ENCODE data around the gene R3HDM4.
"Not testable (repeated sequence)": the region's sequence is repeated elsewhere in the genome, so short reads cannot be mapped to it uniquely, and the experiment has no call there.

Gene R3HDM4

GRCh38 chr19:890831-891230 lies 22.2 kb downstream of the R3HDM4 start:
- DNase-seq = no peak

GRCh38 chr19:889662-890295 lies 23.2 kb downstream of the R3HDM4 start:
- no peak for DNase-seq

- no peak for DNase-seq
These were observed 24.2 kb downstream of the R3HDM4 start for GRCh38 chr19:888581-889385.

GRCh38 chr19:887599-887998 lies 25.4 kb downstream of the R3HDM4 start:
- no peak for DNase-seq

GRCh38 chr19:887072-887471 lies 25.9 kb downstream of the R3HDM4 start:
- DNase-seq = no peak

GRCh38 chr19:885536-886224 lies 27.3 kb downstream of the R3HDM4 start:
- no peak for DNase-seq

- DNase-seq = no peak
These were observed 28.4 kb downstream of the R3HDM4 start for GRCh38 chr19:884420-885211.

DNA sequence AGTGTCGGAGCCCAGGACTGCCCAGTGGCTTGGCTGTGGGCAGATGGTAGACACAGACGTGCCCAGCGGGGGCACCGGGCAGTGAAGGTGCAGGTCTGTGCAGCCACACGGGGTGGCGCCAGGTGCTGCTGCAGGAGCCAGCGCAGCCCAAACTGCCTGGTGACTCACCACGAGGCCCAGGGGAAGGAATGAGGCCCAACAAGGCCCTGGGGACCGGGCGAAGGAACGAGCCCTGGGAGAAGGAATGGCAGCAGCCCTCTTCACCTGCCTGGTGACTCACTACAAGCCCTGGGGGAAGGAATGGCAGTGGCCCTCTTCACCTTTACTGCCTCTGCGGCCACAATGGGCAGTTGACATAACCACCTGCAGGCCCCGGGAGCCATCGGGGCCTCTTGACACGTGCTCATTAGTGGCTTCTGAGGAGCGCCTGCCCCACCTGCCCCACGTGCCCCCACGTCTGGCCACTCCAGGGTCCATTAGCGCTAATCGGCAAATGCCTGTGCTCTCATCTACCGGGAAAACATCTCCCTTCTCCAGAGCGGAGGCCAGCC lies 29.3 kb downstream of the R3HDM4 start:
- DNase-seq = no peak

GRCh38 chr19:882871-883497 lies 30.0 kb downstream of the R3HDM4 start:
- DNase-seq = no peak

DNA sequence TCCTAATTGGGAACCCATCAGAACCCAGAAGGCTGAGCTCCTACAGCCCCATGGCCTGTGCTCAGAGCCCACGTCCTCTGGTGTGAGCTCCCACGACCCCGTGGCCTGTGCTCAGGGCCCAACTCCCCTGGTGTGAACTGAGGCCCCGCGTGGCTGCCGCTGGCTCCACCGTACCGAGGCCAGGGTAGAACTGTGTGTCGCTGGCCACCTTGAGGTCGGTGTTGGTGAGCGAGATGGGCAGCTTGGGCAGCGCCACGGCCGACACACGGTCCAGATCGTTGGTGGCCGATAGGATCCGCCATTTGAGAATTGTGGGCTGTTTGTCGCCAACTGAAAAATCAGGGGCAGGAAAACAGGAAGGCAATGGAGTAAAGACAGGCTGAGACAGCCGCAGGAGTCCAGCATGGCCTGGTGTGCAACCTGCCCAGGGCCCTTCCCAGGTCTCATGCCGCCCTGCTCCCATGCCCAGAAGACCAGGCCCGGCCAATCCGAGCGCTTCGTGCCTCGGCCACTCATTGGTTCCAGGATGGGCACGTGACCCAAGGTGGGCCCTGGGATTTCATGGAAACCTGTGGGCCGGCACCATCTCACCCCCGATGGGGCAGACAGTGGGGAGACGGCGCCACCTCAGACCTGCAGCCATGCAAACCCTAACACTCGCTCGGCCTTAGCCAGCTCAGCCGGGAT lies 31.5 kb downstream of the R3HDM4 start:
- no peak for DNase-seq

- DNase-seq = no peak
These were observed 33.1 kb downstream of the R3HDM4 start for GRCh38 chr19:879711-880438.

DNA sequence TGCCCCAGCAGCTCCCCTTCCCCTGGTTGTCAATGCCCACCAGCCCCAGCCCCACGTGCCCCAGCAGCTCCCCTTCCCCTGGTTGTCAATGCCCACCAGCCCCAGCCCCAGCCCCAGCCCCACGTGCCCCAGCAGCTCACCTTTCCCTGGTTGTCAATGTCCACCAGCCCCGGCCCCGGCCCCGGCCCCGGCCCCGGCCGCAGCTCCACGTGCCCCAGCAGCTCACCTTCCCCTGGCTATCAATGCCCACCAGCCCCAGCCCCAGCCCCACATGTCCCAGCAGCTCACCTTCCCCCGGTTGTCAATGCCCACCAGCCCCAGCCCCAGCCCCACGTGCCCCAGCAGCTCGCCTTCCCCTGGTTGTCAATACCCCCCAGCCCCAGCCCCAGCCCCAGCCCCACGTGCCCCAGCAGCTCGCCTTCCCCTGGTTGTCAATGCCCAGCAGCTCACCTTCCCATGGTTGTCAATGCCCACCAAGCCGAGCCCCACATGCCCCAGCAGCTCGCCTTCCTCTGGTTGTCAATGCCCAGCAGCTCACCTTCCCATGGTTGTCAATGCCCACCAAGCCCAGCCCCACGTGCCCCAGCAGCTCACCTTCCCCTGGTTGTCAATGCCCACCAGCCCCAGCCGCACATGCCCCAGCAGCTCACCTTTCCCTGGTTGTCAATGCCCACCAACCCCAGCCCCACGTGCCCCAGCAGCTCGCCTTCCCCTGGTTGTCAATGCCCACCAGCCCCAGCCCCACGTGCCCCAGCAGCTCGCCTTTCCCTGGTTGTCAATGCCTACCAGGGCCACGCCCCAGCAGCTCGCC lies 34.1 kb downstream of the R3HDM4 start:
- DNase-seq = not testable (repeated sequence)

GRCh38 chr19:877992-878660 lies 34.9 kb downstream of the R3HDM4 start:
- DNase-seq = not testable (repeated sequence)

DNA sequence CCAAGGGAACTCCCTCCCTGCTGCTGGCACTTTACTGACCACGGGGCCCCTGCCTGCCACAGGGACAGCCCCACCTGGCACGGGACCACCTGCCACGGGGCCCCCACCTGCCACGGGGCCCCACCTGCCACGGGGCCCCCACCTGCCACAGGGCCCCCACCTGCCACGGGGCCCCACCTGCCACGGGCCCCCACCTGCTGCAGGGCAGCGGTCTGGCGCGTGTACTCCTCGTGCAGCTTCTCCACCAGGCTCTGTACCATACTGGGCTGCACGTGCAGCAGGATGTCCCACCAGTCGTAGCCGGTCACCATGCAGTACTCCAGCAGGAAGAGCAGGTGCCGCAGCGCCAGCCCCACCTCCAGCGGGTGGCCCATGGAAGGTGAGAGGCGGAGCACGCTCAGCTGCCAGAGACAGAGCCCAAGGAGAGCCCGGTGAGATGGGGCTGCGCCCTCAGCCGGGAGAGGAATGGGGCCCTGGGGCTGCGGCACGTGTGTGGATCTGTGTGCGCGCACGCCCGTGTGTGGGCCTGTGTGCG lies 36.2 kb downstream of the R3HDM4 start:
- no peak for DNase-seq

DNA sequence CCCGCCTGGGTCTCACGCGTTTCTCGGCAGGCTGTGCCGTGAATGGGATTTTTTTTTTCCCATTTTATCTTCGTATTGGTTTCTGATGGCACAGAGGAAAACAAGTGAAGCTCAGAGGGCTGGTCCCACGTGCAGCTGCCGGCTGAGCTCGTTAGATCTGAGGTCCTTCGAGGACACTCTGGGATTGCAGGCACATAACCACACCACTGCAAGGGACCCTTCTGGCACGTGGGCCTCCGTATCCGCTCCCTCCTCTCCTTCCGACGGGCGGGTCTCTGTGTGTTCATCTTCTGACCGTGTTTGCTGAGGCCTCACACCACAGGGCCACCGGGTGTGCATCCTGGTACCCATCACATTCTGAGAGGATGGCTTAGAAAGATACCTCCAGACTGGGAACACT lies 36.9 kb downstream of the R3HDM4 start:
- DNase-seq = no peak

DNA sequence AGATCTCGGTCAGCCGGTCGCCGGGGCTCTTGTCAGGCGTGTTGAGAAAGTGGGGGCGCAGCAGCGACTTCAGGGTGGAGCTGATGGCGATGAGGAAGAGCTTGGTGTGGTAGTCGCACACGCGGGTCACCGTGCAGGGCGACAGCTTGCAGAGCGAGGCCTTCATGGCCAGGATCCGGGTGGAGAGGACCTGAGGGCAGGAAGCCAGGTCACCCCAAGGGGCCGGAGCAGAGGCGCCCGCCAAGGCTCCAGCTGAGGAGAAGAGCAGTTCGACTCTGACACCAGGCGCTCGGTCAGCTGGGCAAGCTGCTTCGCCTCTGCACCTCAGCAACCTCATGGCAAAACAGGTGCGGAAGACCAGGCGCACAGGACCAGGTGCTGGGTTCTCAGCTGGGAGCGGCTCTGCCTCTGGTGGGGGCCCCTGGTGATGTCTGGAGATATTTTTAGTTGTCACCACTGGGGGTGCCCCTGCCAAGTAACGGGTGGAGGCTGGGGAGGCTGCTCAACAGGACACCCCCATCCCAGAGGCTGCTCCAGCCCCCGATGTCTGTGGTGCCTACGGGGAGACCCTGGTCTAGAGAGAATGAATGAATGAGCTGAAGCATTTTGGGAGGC lies 37.6 kb downstream of the R3HDM4 start:
- no peak for DNase-seq

DNA sequence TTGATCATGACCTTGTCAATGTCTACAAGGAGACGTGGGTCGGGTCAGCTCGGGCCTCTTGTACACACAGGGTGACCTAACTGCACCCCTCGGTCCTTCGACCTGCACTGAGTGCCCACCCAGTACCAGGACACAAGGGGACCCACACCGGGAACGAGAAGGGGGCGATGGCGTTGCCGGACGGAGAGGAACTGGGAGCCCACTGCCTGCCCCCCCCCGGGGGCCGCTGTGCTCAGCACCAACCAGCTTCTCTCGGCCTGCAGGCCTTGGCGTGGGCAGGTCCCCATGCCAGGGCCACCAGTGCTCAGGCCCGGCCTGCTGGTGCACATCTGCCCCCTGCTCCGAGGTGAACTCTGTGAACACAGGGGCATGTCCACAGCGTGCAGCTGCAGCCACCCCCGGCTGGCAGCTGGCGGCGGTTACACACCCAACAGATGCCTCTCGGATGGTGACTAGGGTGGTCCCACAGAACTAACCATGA lies 39.4 kb downstream of the R3HDM4 start:
- DNase-seq = no peak

- DNase-seq = no peak
These were observed 39.9 kb downstream of the R3HDM4 start for GRCh38 chr19:873084-873483.
